GM10266 (cell line): ENCODE results near the gene ALG12.

Experiments used
- DNase-seq: peaks from one replicate; pipeline ENCODE4 v3.0.0; 2012; ENCODE audit errors: extremely low spot score
- CTCF ChIP-seq: IDR thresholded peaks from 2 replicates; pipeline ENCODE4 v1.5.1; 2012; ENCODE audit warnings: mild to moderate bottlenecking, low read depth; ENCODE audit not compliant: control insufficient read depth, insufficient read depth; ENCODE audit errors: missing control alignments

The ALG12 gene

GRCh38 chr22:49930596-49931412 is 12.6 kb upstream of the ALG12 start:
- peak; percentile 88 for TF ChIP-seq CTCF
- DNase-seq: peak; percentile 85

GRCh38 chr22:49929994-49930575 is 11.8 kb upstream of the ALG12 start:
- no peak for DNase-seq
- no peak for TF ChIP-seq CTCF

- TF ChIP-seq CTCF: peak; percentile 95
These were observed 11.2 kb upstream of the ALG12 start for GRCh38 chr22:49929211-49929979.

GRCh38 chr22:49928555-49929210 is 10.4 kb upstream of the ALG12 start:
- no peak for TF ChIP-seq CTCF

More at GRCh38 chr22:49929211-49929979, 11.2 kb upstream of the ALG12 start:
- DNase-seq: peak; percentile 91

GRCh38 chr22:49928185-49928495 is 9.9 kb upstream of the ALG12 start:
- TF ChIP-seq CTCF: no peak
- DNase-seq: no peak

More at GRCh38 chr22:49928555-49929210, 10.4 kb upstream of the ALG12 start:
- no peak for DNase-seq

GRCh38 chr22:49927483-49928184 is 9.4 kb upstream of the ALG12 start:
- no peak for DNase-seq
- no peak for TF ChIP-seq CTCF
